Bronchial epithelial cell (primary cell): ENCODE data around the gene LHPP. TPM values are rescaled to one million over a fixed set of nuclear protein-coding genes. Genes with fewer than 3 reads are reported as not detected.

Experiments
- DNase-seq: peaks from one replicate; pipeline ENCODE4 v3.0.0-alpha.2; 2010; ENCODE audit warnings: low read depth
- FAIRE-seq: peaks from 2 replicates; lab custom pipeline; 2011; peaks lifted over from hg19 to GRCh38; lab: Jason Lieb, UNC
- H3K27me3 ChIP-seq: 2 replicates; pipeline ENCODE4 v1.5.1; 2011; ENCODE audit warnings: low read length; ENCODE audit not compliant: control insufficient read depth, insufficient read depth
- H3K36me3 ChIP-seq: 2 replicates; pipeline ENCODE4 v1.5.1; 2011; ENCODE audit warnings: low read length; ENCODE audit not compliant: control insufficient read depth, insufficient read depth
- H3K4me3 ChIP-seq: 2 replicates; pipeline ENCODE4 v1.5.1; 2011; ENCODE audit warnings: mild to moderate bottlenecking, low read depth, low read length, control low read depth
- total RNA-seq: library from RNA; depleted of rRNA; stranded (reverse); fragments of >200 nt; gene quantifications from 2 replicates; pipeline ENCODE4 v1.2.1, GENCODE V29; 2014
- TF ChIP-seq, protein P1 (sequence below): IDR thresholded peaks from 2 replicates; pipeline ENCODE4 v1.5.1; 2011; ENCODE audit warnings: mild to moderate bottlenecking, moderate library complexity, low read length, control low read depth, inconsistent platforms; ENCODE audit not compliant: insufficient read depth, severe bottlenecking

Gene LHPP
- total RNA-seq, 1 donor from 2014 or later = 14.0 TPM

DNA sequence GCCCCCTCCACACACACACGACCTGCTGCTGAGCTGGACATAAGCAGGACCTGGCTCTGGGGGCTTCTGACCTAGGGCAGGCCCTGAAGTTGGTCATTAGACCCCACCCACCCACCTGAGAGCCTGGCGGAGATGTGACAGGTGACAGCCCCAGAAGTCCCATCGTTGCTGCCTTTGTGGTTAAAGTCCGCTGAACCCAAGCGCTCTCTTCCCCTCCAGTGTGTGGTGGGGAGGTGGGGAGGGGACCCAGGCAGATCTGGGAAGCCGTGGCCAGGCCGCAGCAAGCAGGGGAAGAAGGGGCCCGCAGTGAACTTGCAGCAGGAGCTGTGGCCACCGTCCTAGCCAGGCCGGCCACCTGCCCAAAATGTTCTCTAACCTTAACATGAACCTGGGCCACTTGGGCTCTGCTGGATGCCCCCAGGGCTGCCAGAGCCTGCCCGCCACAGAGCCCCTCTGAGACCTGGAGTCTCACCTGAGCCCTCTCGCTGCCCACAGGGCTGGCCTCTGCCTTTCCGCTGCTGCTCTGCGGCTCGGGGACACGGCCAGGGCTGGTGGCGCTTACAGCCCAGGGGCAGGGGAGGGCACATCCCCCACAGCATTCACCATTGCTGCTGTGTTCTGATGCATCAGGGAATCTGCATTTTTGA is 65.1 kb downstream of the LHPP start:
- Histone ChIP-seq H3K4me3 (no peak overlapping the region), H3K36me3 (no peaks in the 10 kb centered on the region), H3K27me3 (no peaks in the 10 kb centered on the region)
- TF ChIP-seq, protein P1, sequence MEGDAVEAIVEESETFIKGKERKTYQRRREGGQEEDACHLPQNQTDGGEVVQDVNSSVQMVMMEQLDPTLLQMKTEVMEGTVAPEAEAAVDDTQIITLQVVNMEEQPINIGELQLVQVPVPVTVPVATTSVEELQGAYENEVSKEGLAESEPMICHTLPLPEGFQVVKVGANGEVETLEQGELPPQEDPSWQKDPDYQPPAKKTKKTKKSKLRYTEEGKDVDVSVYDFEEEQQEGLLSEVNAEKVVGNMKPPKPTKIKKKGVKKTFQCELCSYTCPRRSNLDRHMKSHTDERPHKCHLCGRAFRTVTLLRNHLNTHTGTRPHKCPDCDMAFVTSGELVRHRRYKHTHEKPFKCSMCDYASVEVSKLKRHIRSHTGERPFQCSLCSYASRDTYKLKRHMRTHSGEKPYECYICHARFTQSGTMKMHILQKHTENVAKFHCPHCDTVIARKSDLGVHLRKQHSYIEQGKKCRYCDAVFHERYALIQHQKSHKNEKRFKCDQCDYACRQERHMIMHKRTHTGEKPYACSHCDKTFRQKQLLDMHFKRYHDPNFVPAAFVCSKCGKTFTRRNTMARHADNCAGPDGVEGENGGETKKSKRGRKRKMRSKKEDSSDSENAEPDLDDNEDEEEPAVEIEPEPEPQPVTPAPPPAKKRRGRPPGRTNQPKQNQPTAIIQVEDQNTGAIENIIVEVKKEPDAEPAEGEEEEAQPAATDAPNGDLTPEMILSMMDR = no peak
- DNase-seq = no peak
- FAIRE-seq = no peak

GRCh38 chr10:124527874-124528395 is 66.3 kb downstream of the LHPP start:
- FAIRE-seq (no peak), DNase-seq (no peak)
- H3K36me3 ChIP-seq = no peaks in the 10 kb centered on the region
- H3K27me3 ChIP-seq = no peaks in the 10 kb centered on the region
- no peak overlapping the region for H3K4me3 ChIP-seq
- TF ChIP-seq, protein P1 = no peak

GRCh38 chr10:124529661-124530214 is 68.1 kb downstream of the LHPP start:
- FAIRE-seq (no peak), DNase-seq (no peak)
- H3K27me3 ChIP-seq = no peaks in the 10 kb centered on the region
- no peaks in the 10 kb centered on the region for H3K36me3 ChIP-seq
- TF ChIP-seq, protein P1 = no peak
- H3K4me3 ChIP-seq = no peak overlapping the region

DNA sequence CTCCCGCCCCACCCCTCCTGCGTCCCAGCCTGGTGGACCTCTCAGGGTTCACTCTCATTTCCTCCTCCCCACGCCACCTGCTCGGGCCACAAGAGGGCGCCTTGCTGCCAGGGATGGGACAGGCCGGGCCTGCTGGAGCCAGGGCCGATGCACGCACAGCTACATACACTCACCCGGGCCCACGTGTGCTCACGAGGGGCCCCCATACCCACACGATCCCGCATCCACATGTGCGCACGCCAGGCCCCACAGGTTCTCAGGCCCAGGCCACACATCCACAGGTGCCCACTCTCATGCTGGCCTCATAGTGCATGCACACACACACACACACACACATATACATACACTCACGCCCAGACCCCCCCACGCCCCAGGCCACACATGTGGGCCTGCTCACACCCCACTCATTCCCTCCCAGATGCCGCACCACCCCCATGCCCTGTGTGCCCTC is 68.6 kb downstream of the LHPP start:
- no peak for FAIRE-seq
- Histone ChIP-seq H3K36me3 (no peaks in the 10 kb centered on the region), H3K4me3 (no peak overlapping the region), H3K27me3 (no peaks in the 10 kb centered on the region)
- TF ChIP-seq, protein P1 = peak; percentile 93
- peak; percentile 52 for DNase-seq

DNA sequence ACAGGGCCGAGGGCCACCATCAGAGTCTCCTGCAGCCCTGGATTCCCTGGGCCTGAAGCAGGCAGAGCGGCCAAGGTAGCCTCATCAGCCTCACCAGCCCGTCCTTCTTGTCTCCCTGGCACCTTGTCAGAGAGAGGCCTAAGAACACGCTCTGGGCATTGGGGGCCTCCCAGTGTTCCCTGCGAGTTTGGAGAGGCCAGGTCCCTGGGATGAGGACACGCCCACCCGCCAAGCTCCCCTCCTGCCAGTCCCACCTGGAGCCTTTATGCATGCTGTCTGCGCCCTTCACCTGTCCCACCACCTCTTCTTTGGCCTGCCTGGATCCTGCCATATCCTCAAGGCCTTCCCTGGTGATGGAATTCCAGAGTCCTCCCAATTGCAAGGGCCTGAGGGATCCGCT is 69.2 kb downstream of the LHPP start:
- Histone ChIP-seq H3K27me3 (no peaks in the 10 kb centered on the region), H3K36me3 (no peaks in the 10 kb centered on the region), H3K4me3 (no peak overlapping the region)
- DNase-seq (no peak), FAIRE-seq (no peak)
- TF ChIP-seq, protein P1 = no peak
